Chondrocyte (in vitro differentiated cells): ENCODE data around the gene FOXS1. TPM values are rescaled to one million over a fixed set of nuclear protein-coding genes. Genes with fewer than 3 reads are reported as not detected.
"Not testable (repeated sequence)": the region's sequence is repeated elsewhere in the genome, so short reads cannot be mapped to it uniquely, and the experiment has no call there.

ENCODE experiments used
- DNase-seq: peaks from one replicate; pipeline ENCODE4 v3.0.0; 2021; ENCODE audit warnings: mixed read lengths, low spot score
- H3K27ac Mint-ChIP-seq: one replicate; pipeline ENCODE4 v1.8.0; 2021; ENCODE audit warnings: mild to moderate bottlenecking, moderate library complexity, mixed read lengths; ENCODE audit not compliant: unreplicated experiment
- H3K27me3 Mint-ChIP-seq: 2 replicates; pipeline ENCODE4 v1.8.0; 2021; ENCODE audit warnings: low read depth, mixed read lengths
- H3K36me3 Mint-ChIP-seq: 2 replicates; pipeline ENCODE4 v1.8.0; 2021; ENCODE audit warnings: low read depth, mixed read lengths
- H3K4me1 Mint-ChIP-seq: 2 replicates; pipeline ENCODE4 v1.8.0; 2021; ENCODE audit warnings: low read depth, mild to moderate bottlenecking, mixed read lengths
- H3K4me3 Mint-ChIP-seq: one replicate; pipeline ENCODE4 v1.8.0; 2021; ENCODE audit warnings: mild to moderate bottlenecking, moderate library complexity, mixed read lengths; ENCODE audit not compliant: unreplicated experiment
- H3K9me3 Mint-ChIP-seq: 2 replicates; pipeline ENCODE4 v1.8.0; 2021; ENCODE audit warnings: low read depth, mixed read lengths
- total RNA-seq: library from RNA; stranded (reverse); gene quantifications from 3 replicates; pipeline ENCODE4 v1.2.1, GENCODE V29; 2021
- TF ChIP-seq, protein P1 (sequence below): fragments of 200-600 bp; sonication (generic); IDR thresholded peaks from 2 replicates; pipeline ENCODE4 v1.5.0; 2021; ENCODE audit warnings: antibody characterized with exemption, mild to moderate bottlenecking, moderate library complexity

The FOXS1 gene
- total RNA-seq, 1 donor from 2014 or later = 192 TPM

GRCh38 chr20:31818376-31818908 is 27.0 kb downstream of the FOXS1 start:
- no peak overlapping the region for H3K27ac Mint-ChIP-seq
- no peaks in the 10 kb centered on the region for H3K9me3 Mint-ChIP-seq
- peaks cover 20% of the 10 kb centered on the region for H3K4me1 Mint-ChIP-seq
- H3K36me3 Mint-ChIP-seq = no peaks in the 10 kb centered on the region
- H3K27me3 Mint-ChIP-seq = no peaks in the 10 kb centered on the region
- TF ChIP-seq, protein P1, sequence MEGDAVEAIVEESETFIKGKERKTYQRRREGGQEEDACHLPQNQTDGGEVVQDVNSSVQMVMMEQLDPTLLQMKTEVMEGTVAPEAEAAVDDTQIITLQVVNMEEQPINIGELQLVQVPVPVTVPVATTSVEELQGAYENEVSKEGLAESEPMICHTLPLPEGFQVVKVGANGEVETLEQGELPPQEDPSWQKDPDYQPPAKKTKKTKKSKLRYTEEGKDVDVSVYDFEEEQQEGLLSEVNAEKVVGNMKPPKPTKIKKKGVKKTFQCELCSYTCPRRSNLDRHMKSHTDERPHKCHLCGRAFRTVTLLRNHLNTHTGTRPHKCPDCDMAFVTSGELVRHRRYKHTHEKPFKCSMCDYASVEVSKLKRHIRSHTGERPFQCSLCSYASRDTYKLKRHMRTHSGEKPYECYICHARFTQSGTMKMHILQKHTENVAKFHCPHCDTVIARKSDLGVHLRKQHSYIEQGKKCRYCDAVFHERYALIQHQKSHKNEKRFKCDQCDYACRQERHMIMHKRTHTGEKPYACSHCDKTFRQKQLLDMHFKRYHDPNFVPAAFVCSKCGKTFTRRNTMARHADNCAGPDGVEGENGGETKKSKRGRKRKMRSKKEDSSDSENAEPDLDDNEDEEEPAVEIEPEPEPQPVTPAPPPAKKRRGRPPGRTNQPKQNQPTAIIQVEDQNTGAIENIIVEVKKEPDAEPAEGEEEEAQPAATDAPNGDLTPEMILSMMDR = no peak
- DNase-seq = no peak
- no peak overlapping the region for H3K4me3 Mint-ChIP-seq

- H3K4me3 Mint-ChIP-seq = no peak overlapping the region
- H3K36me3 Mint-ChIP-seq = no peaks in the 10 kb centered on the region
These were observed 27.9 kb downstream of the FOXS1 start for GRCh38 chr20:31817461-31817860.

GRCh38 chr20:31816221-31816620 is 29.2 kb downstream of the FOXS1 start:
- no peaks in the 10 kb centered on the region for H3K9me3 Mint-ChIP-seq
- TF ChIP-seq, protein P1 = no peak
- no peak for DNase-seq
- H3K36me3 Mint-ChIP-seq = no peaks in the 10 kb centered on the region
- H3K27me3 Mint-ChIP-seq = no peaks in the 10 kb centered on the region
- H3K27ac Mint-ChIP-seq = no peak overlapping the region
- no peak overlapping the region for H3K4me3 Mint-ChIP-seq
- peaks cover 34% of the 10 kb centered on the region for H3K4me1 Mint-ChIP-seq

More at GRCh38 chr20:31817461-31817860, 27.9 kb downstream of the FOXS1 start:
- TF ChIP-seq, protein P1 = no peak
- Mint-ChIP-seq H3K27me3 (no peaks in the 10 kb centered on the region), H3K9me3 (no peaks in the 10 kb centered on the region), H3K4me1 (peaks cover 29% of the 10 kb centered on the region), H3K27ac (peak overlapping the region; percentile 22)
- DNase-seq = no peak

GRCh38 chr20:31815408-31816188 is 29.8 kb downstream of the FOXS1 start:
- H3K27ac Mint-ChIP-seq = peak overlapping the region; percentile 32
- TF ChIP-seq, protein P1 = no peak
- no peaks in the 10 kb centered on the region for H3K9me3 Mint-ChIP-seq
- no peaks in the 10 kb centered on the region for H3K36me3 Mint-ChIP-seq
- no peaks in the 10 kb centered on the region for H3K27me3 Mint-ChIP-seq
- no peak overlapping the region for H3K4me3 Mint-ChIP-seq
- H3K4me1 Mint-ChIP-seq = peaks cover 39% of the 10 kb centered on the region
- peak; percentile 76 for DNase-seq

DNA sequence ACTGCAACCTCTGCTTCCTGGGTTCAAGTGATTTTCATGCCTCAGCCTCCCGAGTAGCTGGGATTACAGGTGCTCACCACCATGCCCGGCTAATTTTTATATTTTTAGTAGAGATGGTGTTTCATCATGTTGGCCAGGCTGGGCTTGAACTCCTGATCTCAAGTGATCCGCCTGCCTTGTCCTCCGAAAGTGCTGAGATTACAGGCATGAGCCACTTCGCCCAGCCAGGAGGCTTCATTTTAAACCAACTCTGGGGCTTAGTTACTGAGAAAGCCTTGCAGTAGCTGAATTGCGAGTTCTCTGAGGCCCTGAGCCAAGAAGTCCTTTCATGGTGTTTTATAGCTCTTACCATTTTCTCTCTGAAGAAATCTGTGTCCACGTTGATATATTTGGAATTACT is 31.3 kb downstream of the FOXS1 start:
- not testable (repeated sequence) for H3K36me3 Mint-ChIP-seq, H3K27me3 Mint-ChIP-seq, H3K4me3 Mint-ChIP-seq, H3K27ac Mint-ChIP-seq, H3K9me3 Mint-ChIP-seq, DNase-seq
- H3K4me1 Mint-ChIP-seq = peaks cover 54% of the 10 kb centered on the region

DNA sequence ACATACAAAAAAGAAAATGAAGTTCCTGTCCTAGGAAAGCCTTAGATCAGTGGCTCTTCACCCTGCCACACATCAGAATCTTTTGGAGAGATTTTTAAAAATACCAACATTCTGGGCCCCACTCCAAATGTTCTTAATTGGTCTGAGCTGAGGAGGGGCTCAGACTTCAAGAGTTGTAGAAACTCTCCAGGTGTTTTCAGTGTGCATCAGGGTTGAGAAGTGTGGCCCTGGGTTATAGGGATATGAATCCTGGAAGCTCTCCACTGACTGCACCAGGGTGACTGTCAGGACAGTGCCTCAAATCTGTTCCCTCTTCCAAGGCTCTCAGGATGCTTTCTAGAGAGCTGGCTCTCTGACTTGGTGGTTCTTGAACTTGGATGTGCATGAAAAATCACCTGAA is 31.8 kb downstream of the FOXS1 start:
- Mint-ChIP-seq H3K4me3 (no peak overlapping the region), H3K27ac (no peak overlapping the region), H3K9me3 (no peaks in the 10 kb centered on the region), H3K27me3 (no peaks in the 10 kb centered on the region), H3K36me3 (no peaks in the 10 kb centered on the region), H3K4me1 (peaks cover 59% of the 10 kb centered on the region)
- no peak for DNase-seq
- TF ChIP-seq, protein P1 = no peak
